IPS-15b (cell line): Measurements from ENCODE around the gene CADM2.
"Not testable (repeated sequence)": the region's sequence is repeated elsewhere in the genome, so short reads cannot be mapped to it uniquely, and the experiment has no call there.

Source experiments
- H3K27me3 ChIP-seq: one replicate; pipeline ENCODE4 v1.6.1; 2013; ENCODE audit warnings: low read length; ENCODE audit not compliant: control insufficient read depth, insufficient read depth
- H3K36me3 ChIP-seq: one replicate; pipeline ENCODE4 v1.6.1; 2013; ENCODE audit warnings: low read length; ENCODE audit not compliant: control insufficient read depth, insufficient read depth
- H3K4me1 ChIP-seq: one replicate; pipeline ENCODE4 v1.6.1; 2013; ENCODE audit warnings: mild to moderate bottlenecking, low read length; ENCODE audit not compliant: control insufficient read depth, insufficient read depth
- H3K4me3 ChIP-seq: one replicate; pipeline ENCODE4 v1.5.1; 2013; ENCODE audit warnings: low read depth, low read length
- H3K9ac ChIP-seq: one replicate; pipeline ENCODE4 v1.6.1; 2013; ENCODE audit warnings: low read depth, mild to moderate bottlenecking, low read length
- H3K9me3 ChIP-seq: one replicate; pipeline ENCODE4 v1.6.1; 2013; ENCODE audit warnings: mild to moderate bottlenecking, low read length; ENCODE audit not compliant: control insufficient read depth, insufficient read depth

Gene CADM2

DNA sequence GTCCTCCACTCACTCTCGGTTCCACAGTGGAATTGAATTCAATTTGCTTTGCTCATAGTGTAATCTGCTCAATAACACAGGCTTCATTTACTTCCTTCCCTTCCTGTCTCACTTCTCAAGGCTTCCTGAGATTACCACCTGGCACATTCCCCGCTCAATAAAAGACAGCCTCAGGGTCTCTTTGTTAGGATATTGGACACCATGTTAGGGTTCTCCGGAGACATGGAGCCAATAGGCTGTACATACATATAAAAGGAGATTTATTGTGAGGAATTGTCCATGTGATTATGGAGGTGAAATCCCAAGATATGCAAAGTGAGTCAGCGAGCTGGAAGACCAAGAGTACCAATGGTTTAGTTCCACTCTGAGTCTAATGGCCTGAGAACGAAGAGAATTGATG is 974.5 kb downstream of the CADM2 start:
- no peak overlapping the region for H3K4me3 ChIP-seq
- H3K36me3 ChIP-seq, result no peaks in the 10 kb centered on the region
- no peaks in the 10 kb centered on the region for H3K9me3 ChIP-seq
- H3K27me3 ChIP-seq, result no peaks in the 10 kb centered on the region
- H3K9ac ChIP-seq, result no peak overlapping the region
- no peaks in the 10 kb centered on the region for H3K4me1 ChIP-seq

DNA sequence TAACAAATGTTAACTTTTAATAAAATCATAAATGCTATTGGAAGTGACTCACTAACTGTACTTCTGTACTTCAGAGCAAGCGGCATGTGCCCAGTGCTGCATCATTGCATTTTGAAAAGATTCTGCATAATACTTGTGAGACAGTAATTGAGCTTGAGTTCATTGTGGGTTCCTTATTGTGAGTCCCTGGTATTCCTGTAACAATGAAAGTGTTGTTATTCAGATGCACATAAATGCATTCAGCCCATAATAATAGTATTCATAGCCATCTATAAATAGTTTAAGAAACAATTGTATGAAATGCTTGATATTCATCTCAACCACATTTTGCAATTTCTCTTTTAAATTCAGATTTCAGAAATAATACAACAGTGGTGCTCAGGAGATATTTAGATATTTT is 976.4 kb downstream of the CADM2 start:
- H3K9me3 ChIP-seq, result no peaks in the 10 kb centered on the region
- H3K27me3 ChIP-seq, result no peaks in the 10 kb centered on the region

DNA sequence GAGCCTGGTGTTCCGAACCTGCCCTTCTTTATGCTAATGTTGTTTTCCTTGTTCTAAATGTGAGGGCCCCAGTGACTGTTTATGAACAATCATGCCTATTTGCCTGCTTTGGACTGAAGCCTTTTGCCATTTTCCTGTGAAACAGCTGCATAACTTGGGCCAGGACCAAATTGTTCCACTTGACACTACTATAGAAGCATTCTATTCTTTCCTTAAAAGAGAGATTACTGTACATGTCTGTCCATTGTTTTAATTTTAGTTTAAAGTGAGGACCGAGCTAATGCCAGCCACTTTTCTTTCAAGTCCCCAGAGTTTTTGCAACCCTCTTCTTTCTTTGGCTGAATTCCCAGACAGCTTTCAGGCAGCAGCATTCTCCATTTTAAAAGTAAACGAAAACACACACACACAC is 980.3 kb downstream of the CADM2 start:
- H3K36me3 ChIP-seq, result no peaks in the 10 kb centered on the region
- no peak overlapping the region for H3K4me3 ChIP-seq
- peaks cover 6% of the 10 kb centered on the region for H3K4me1 ChIP-seq
- no peaks in the 10 kb centered on the region for H3K27me3 ChIP-seq
- no peak overlapping the region for H3K9ac ChIP-seq
- H3K9me3 ChIP-seq, result no peaks in the 10 kb centered on the region

More for the DNA sequence above, 976.4 kb downstream of the CADM2 start:
- no peak overlapping the region for H3K9ac ChIP-seq
- H3K36me3 ChIP-seq, result no peaks in the 10 kb centered on the region
- H3K4me3 ChIP-seq, result no peak overlapping the region
- peaks cover 4% of the 10 kb centered on the region for H3K4me1 ChIP-seq

DNA sequence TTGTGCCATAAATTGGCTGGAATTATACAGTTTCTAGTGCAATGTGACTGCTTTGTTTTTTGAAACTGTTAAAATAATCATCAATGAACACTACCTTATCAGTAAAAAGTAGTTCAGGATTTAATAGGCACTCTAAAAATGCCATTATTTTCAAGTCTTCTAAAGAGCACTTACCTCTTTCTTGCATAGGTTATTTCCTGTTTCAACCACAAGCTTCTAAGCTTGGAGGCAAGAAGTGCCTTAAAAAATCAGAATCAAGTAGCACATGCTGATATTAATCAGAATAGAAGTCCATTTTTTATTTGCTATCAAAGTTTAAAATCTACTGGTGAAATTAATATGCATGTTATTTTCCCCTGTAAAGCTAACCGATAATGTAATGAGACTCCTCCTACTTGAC is 991.6 kb downstream of the CADM2 start:
- Histone ChIP-seq H3K4me3 (no peak overlapping the region), H3K36me3 (no peaks in the 10 kb centered on the region), H3K9me3 (no peaks in the 10 kb centered on the region), H3K4me1 (no peaks in the 10 kb centered on the region), H3K27me3 (no peaks in the 10 kb centered on the region), H3K9ac (no peak overlapping the region)

DNA sequence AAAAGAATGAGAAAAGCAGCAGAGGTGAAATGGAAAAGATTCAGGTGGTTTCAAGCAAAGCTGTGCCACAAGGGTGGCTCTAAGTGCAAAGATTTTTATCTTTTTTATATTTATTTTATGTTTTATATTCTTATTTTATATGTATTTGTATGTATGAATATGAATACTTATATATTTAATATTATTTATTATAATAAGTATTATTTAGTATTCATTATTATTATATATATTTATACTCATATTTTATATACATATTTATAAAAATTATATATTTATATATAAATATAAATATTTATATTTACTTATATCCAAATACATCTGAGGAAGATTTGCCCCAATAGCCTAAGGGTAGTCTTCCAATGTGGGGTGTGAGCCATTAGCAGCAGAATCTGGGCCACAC is 1002.0 kb downstream of the CADM2 start:
- H3K9me3 ChIP-seq, result no peaks in the 10 kb centered on the region
- H3K9ac ChIP-seq, result no peak overlapping the region
- H3K27me3 ChIP-seq, result no peaks in the 10 kb centered on the region
- no peaks in the 10 kb centered on the region for H3K36me3 ChIP-seq
- no peak overlapping the region for H3K4me3 ChIP-seq
- H3K4me1 ChIP-seq, result no peaks in the 10 kb centered on the region

DNA sequence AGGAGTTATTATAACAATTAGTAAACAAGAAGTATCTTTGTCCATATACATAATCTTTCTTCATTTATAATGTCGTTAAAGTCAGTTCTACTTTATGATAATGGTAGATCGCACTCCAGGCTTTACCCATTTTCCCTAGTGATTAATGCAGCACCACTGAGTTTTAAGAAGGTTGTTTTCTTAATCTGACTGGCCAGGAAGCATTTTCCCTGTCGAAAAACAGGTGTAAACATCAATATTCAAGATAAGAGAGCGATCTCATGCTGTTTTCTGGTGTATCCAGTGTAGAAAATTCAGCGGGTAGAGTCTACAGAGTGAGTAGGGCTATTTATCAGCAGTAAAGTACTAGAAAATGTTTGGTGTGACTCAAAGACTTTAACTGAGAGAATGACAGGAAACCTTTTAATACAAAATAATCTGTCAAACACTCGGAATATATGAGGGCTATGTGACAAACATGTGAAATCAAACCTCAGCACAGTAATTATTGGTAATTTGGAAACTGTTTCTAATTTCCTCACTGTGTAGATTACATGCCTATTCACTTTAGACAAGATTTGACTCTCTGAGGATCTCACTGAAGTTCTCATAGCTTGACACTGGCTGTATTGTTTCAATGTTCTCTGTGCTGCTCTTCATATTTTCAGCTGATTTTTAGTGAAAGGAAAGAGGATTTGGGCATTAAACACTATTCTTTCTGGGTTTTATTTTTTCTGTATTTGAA is 1019.0 kb downstream of the CADM2 start:
- Histone ChIP-seq H3K27me3 (no peaks in the 10 kb centered on the region), H3K9ac (no peak overlapping the region), H3K4me3 (no peak overlapping the region), H3K9me3 (no peaks in the 10 kb centered on the region), H3K36me3 (no peaks in the 10 kb centered on the region), H3K4me1 (no peaks in the 10 kb centered on the region)

DNA sequence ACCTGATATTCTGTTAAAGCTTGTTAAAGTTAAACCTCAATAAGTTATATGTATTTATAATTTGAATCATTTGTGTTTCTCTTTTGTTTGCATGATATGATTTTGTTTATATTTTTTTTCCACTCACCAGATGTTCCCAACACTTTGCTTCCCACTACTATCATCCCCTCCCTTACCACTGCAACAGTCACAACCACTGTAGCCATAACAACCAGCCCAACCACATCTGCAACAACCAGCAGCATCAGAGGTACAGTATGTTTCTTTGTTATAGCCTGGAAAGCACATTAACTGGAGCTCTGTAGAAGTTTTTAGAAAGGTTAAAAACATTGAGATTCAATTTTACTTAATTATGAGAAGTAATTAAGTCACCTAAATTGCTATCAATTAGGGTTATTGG is 1020.2 kb downstream of the CADM2 start:
- Histone ChIP-seq H3K4me3 (no peak overlapping the region), H3K36me3 (no peaks in the 10 kb centered on the region), H3K27me3 (no peaks in the 10 kb centered on the region), H3K4me1 (no peaks in the 10 kb centered on the region), H3K9me3 (no peaks in the 10 kb centered on the region), H3K9ac (no peak overlapping the region)

DNA sequence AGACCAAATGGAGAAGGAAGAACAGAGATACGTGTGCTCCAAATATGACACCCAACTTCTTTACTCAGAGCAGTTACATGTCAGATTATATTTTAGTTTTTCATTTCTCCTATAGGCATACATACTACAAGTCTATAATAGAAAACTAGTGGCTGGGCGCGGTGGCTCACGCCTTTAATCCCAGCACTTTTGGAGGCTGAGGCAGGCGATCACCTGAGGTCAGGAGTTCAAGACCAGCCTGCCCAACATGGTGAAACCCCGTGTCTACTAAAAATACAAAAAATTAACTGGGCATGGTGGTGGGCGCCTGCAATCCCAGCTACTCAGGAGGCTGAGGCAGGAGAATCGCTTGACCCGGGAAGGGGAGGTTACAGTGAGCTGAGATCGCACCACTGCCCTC is 1030.8 kb downstream of the CADM2 start:
- H3K4me3 ChIP-seq, H3K9ac ChIP-seq, H3K36me3 ChIP-seq, H3K9me3 ChIP-seq, H3K27me3 ChIP-seq, H3K4me1 ChIP-seq: not testable (repeated sequence)

DNA sequence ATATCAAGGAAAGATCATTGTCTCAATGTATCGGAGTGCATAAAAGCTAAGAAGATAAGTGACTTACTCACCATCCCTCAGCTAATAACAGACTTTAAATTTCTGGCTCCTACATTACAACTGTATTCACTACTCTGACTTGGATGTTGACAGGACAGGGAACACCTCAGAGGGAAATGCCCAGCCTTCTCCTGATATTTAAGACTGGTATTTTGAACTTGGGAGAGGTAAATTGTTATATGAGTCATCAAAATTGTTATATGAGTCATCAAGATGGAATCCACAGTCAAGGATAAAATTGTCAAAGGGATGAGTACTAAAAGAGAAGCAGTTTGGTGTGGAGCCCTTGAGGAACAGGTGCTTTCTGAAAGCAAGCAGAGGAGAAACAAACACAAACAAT is 1070.8 kb downstream of the CADM2 start:
- H3K4me3 ChIP-seq, result no peak overlapping the region
- H3K4me1 ChIP-seq, result no peaks in the 10 kb centered on the region
- no peaks in the 10 kb centered on the region for H3K9me3 ChIP-seq
- H3K9ac ChIP-seq, result no peak overlapping the region
- H3K36me3 ChIP-seq, result no peaks in the 10 kb centered on the region
- no peaks in the 10 kb centered on the region for H3K27me3 ChIP-seq

DNA sequence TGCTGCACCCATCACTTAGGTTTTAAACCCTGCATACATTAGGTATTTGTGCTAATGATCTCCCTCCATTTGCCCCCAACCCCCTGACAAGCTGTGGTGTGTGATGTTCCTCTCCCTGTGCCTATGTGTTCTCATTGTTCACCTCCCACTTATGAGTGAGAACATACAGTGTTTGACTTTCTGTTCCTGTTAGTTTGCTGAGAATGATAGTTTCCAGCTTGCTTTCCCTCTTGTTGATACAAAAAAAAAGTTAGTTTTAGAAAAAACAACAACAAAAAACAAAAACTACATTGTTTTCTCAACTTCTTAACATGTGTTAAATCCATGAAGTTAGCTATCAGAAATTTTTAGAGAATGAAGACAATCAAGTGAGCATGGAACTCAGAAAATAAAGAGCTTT is 1079.1 kb downstream of the CADM2 start:
- H3K4me1 ChIP-seq, result no peaks in the 10 kb centered on the region
- peaks cover 10% of the 10 kb centered on the region for H3K9me3 ChIP-seq
- no peak overlapping the region for H3K4me3 ChIP-seq
- H3K9ac ChIP-seq, result no peak overlapping the region
- no peaks in the 10 kb centered on the region for H3K27me3 ChIP-seq
- no peaks in the 10 kb centered on the region for H3K36me3 ChIP-seq

DNA sequence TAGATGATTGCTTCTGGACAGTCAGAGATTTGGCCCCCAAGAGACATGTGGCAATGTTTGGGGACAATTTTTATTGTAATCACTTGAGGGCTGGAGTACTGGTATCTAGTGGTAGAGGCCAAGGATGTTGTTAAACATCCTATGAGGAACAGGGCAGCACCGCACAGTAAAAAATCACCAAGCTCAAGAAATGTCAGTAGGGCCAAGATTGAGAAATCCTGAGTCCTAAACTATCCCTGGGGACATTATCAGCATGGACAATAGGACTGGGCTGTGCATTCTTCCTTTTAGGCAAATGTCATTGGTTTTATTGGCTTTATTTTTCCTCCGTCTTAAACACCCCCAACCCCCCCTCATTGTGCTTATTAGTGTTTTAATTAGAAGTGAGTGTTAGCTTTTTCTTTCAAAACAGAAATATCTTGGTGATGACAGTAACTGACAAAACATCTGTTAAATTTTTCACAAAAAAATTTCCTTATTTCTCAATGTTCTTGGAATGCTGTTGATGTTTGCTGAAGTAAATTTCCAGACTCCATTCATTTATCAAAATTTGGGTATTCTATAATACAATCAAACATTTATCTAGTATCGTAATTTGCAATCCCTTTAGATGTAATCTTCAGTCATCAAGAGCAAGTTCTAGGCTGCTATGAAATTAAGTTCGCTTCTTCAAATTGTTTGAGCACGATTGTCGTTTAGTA is 1087.8 kb downstream of the CADM2 start:
- Histone ChIP-seq H3K4me3 (no peak overlapping the region), H3K9ac (no peak overlapping the region), H3K36me3 (no peaks in the 10 kb centered on the region), H3K9me3 (no peaks in the 10 kb centered on the region), H3K4me1 (no peaks in the 10 kb centered on the region), H3K27me3 (no peaks in the 10 kb centered on the region)

DNA sequence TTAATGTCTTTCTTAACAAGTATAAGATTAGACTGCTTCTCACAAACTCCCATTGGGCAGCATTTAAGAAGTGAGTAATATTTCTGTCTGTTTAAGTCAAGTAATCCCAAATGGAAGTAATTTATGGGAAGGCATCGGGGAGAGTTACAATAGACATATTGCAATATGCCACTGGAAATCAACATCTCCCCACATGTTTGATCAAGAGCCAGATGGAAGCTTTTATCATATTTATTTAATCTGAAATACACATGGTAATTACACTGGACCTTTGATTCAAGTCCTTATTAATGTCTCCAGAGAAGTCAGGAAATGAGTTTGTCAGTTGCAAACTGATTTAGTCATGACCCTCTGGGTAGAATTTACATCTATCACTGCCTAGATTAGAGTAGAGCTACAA is 1088.4 kb downstream of the CADM2 start:
- Histone ChIP-seq H3K4me1 (no peaks in the 10 kb centered on the region), H3K4me3 (no peak overlapping the region), H3K27me3 (no peaks in the 10 kb centered on the region), H3K9ac (no peak overlapping the region), H3K9me3 (no peaks in the 10 kb centered on the region), H3K36me3 (no peaks in the 10 kb centered on the region)
